Daoy (cell line): ENCODE results near the gene BBX. TPM values are rescaled to one million over a fixed set of nuclear protein-coding genes. Genes with fewer than 3 reads are reported as not detected.
"Not testable (repeated sequence)": the region's sequence is repeated elsewhere in the genome, so short reads cannot be mapped to it uniquely, and the experiment has no call there.

Experiments
- DNase-seq: peaks from one replicate; pipeline ENCODE4 v3.0.0-alpha.2; 2015; ENCODE audit warnings: low read depth
- total RNA-seq: library from RNA; depleted of rRNA; stranded (reverse); fragments of >200 nt; shearing (Covaris generic); gene quantifications from 2 replicates; pipeline ENCODE4 v1.2.3, GENCODE V29; 2014

The BBX gene
- total RNA-seq, 1 experiment from 2014 or later = 38.7 TPM

GRCh38 chr3:107798381-107798780 lies 275.6 kb downstream of the BBX start:
- no peak for DNase-seq

- DNase-seq = no peak
Measured at GRCh38 chr3:107800710-107801109, 277.9 kb downstream of the BBX start.

GRCh38 chr3:107803170-107803569 lies 280.4 kb downstream of the BBX start:
- DNase-seq = no peak

- no peak for DNase-seq
Measured at GRCh38 chr3:107806021-107806420, 283.3 kb downstream of the BBX start.

GRCh38 chr3:107806536-107806935 lies 283.8 kb downstream of the BBX start:
- DNase-seq = no peak

GRCh38 chr3:107810171-107811071 lies 287.7 kb downstream of the BBX start:
- no peak for DNase-seq

GRCh38 chr3:107813026-107813425 lies 290.3 kb downstream of the BBX start:
- no peak for DNase-seq

- DNase-seq = no peak
Measured at GRCh38 chr3:107816107-107816506, 293.3 kb downstream of the BBX start.

GRCh38 chr3:107817076-107817475 lies 294.3 kb downstream of the BBX start:
- no peak for DNase-seq

- no peak for DNase-seq
Measured at GRCh38 chr3:107818025-107818424, 295.3 kb downstream of the BBX start.

GRCh38 chr3:107819656-107820055 lies 296.9 kb downstream of the BBX start:
- DNase-seq = no peak

GRCh38 chr3:107822308-107822707 lies 299.5 kb downstream of the BBX start:
- no peak for DNase-seq

GRCh38 chr3:107824822-107825371 lies 302.1 kb downstream of the BBX start:
- no peak for DNase-seq

GRCh38 chr3:107825556-107825955 lies 302.8 kb downstream of the BBX start:
- DNase-seq = no peak

GRCh38 chr3:107826727-107827126 lies 304.0 kb downstream of the BBX start:
- DNase-seq = no peak

GRCh38 chr3:107829185-107829584 lies 306.4 kb downstream of the BBX start:
- no peak for DNase-seq

GRCh38 chr3:107831590-107831989 lies 308.8 kb downstream of the BBX start:
- no peak for DNase-seq

GRCh38 chr3:107833043-107833442 lies 310.3 kb downstream of the BBX start:
- DNase-seq = no peak

GRCh38 chr3:107833722-107834416 lies 311.1 kb downstream of the BBX start:
- DNase-seq = no peak

GRCh38 chr3:107835001-107835400 lies 312.2 kb downstream of the BBX start:
- DNase-seq = not testable (repeated sequence)

- no peak for DNase-seq
Measured at GRCh38 chr3:107837895-107838612, 315.3 kb downstream of the BBX start.

- no peak for DNase-seq
Measured at GRCh38 chr3:107841831-107842230, 319.1 kb downstream of the BBX start.
